ENCODE data around the gene FXYD6.

- TF ChIP-seq, protein P1, sequence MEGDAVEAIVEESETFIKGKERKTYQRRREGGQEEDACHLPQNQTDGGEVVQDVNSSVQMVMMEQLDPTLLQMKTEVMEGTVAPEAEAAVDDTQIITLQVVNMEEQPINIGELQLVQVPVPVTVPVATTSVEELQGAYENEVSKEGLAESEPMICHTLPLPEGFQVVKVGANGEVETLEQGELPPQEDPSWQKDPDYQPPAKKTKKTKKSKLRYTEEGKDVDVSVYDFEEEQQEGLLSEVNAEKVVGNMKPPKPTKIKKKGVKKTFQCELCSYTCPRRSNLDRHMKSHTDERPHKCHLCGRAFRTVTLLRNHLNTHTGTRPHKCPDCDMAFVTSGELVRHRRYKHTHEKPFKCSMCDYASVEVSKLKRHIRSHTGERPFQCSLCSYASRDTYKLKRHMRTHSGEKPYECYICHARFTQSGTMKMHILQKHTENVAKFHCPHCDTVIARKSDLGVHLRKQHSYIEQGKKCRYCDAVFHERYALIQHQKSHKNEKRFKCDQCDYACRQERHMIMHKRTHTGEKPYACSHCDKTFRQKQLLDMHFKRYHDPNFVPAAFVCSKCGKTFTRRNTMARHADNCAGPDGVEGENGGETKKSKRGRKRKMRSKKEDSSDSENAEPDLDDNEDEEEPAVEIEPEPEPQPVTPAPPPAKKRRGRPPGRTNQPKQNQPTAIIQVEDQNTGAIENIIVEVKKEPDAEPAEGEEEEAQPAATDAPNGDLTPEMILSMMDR (IDR thresholded peaks at IDR 0.05) = no peak
- TF ChIP-seq EZH2 (IDR thresholded peaks at IDR 0.05; ENCODE audit: borderline replicate concordance, insufficient read depth, low read depth, low read length, poor library complexity, severe bottlenecking) = no peak
Observed at GRCh38 chr11:117900720-117901440, 24.4 kb upstream of the FXYD6 start.

All from B cell (primary cell).